HG03108 (cell line): ENCODE measurements around the gene ADAM12.

ENCODE experiments used
- ATAC-seq: cut with Tn5 transposase; IDR thresholded peaks from one replicate; pipeline ENCODE4 v1.9.1; 2021; ENCODE audit warnings: moderate library complexity; ENCODE audit not compliant: unreplicated experiment

ADAM12 gene

DNA sequence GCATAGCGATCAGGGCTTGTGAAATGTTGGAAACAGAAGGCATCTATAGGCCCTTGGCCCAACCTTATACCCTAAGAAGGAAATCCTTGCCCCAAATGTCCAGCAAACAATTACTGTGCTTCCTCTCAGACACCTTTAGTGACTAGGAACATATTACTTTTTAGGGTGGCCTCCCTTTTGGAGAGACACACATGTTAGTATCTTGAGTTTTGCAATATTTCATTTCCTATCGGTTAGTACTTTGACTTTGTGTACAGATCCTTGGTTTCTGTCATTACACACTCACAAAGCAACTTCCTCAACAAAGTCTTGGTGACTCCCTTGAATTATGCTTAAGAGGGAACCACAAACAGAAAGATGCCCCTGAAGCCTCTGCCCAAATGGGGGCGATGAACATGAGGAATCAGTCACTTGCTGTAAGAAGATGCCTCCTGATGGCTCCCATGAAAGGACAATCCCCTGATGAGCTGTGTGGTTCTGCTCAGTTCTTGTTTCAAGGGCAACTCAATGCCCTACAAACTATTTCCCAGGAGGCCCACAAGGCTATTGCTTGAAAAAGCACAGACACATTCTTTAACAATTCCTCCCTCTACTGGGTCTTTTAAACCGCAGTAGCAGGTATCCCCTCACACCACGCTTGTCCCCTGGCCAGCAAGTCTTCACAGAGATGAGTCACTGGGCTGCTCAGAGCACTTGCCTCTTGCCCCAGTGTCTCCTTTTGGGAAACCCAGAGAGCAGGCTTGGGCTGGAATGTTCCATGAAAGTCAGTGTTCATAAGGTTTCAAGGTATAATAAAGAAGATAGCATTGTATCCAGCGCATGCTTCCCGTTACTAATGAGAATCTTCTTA, 295.7 kb downstream of the ADAM12 start:
- no peak for ATAC-seq

DNA sequence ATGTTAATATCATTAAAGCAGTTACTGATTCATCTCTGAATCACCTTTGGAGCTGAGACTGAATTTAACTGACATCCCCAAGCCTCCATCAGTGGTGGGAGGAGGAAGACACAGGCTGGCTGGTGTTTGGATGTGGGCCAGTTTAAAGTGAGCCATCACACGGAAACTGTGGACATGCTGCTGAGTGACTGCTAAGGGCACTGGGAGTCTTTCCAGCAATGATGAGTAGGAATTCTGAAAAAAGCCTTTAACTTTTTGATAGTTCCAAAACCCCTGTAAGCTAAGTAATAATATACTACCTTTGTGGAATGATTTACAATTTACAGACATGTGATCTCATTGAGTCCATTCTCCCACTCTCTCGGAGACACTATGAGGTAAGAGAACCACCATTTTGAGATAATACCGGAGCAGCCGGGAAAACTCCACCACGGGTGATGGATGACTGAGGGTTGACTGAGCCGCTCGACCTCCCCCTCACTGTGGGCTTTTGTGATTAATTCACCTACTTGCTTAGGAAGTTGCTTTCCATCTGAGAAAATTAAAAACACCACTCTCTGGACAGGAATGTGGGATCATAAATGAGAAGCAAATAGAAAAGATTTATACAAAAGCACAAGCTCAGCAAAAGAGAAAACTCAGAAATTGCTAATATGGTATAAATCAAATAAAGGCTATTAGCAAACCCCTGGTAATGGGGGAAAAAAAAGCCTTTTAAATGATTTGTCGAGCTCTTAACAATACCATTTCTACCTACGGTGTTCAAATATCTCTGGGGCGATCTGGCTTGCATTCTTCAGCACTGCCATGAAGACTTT, 297.2 kb downstream of the ADAM12 start:
- ATAC-seq = no peak

GRCh38 chr10:126090443-126090842, 297.8 kb downstream of the ADAM12 start:
- no peak for ATAC-seq

GRCh38 chr10:126087796-126088505, 300.3 kb downstream of the ADAM12 start:
- ATAC-seq = no peak

GRCh38 chr10:126087153-126087680, 301.1 kb downstream of the ADAM12 start:
- ATAC-seq = no peak

DNA sequence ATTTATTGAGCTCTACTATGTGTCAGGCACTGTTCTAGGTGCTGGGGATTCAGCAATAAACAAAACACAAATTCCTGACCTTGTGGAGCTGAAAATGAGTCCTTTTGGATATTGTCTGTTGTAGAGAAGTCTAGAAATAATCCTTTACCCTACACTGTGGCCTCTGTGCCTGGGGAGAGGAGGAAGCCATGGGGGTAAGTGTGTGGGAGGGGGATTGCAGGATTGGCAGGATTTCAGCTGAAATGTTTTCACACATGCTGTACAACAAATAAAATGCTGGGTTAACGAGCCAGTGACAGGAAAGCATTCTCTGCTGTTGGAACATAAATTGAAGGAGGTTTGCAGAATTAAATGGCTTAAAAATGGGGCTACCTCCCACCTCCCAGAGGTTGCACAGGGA, 302.5 kb downstream of the ADAM12 start:
- no peak for ATAC-seq

DNA sequence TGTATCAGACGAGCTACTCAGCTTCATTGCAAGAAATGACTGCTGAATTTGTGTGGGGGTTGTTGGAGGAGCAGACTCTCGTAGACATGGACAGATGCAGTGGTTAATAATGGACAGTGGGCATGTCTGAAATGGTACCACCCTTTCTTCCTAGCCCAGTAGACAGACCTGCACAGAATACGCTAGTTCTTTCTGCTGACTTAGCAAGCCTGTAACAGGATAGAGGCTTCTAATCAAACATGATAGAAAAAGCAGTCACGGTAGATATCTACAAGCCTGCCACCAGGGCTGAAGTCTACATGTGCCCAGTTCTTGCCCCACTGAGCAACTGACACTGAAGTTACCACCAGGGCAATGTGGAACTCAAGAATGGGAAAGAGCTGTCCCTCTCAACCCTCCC, 303.9 kb downstream of the ADAM12 start:
- no peak for ATAC-seq

- no peak for ATAC-seq
These were observed 305.3 kb downstream of the ADAM12 start for GRCh38 chr10:126083009-126083408.

GRCh38 chr10:126081841-126082466, 306.3 kb downstream of the ADAM12 start:
- ATAC-seq = no peak

DNA sequence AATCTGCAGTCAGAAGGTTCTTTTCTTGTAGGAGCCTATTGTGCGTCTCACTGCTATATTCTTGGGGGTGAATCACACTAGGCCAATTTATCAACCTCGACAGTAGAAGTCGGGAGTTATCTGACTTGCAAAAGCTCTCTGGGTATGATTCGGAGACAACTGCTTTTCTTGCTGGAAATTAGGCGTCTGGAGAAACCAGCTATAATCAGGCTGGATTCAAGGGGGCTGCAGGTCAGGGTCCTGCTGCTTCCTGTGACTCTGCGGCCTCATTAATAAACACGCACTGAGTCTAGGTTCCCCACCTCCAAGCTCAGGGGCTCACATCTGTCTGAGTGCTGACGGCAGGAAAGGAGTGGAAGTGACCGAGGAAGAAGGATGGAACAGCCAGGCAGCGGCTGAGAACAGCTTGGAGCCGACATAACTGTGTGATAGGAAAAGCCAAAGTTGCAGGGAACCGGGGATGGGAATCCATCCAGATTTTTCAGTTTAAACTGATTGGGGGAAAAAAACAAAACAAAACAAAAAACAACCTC, 307.3 kb downstream of the ADAM12 start:
- no peak for ATAC-seq

GRCh38 chr10:126080291-126080825, 307.9 kb downstream of the ADAM12 start:
- ATAC-seq = no peak

DNA sequence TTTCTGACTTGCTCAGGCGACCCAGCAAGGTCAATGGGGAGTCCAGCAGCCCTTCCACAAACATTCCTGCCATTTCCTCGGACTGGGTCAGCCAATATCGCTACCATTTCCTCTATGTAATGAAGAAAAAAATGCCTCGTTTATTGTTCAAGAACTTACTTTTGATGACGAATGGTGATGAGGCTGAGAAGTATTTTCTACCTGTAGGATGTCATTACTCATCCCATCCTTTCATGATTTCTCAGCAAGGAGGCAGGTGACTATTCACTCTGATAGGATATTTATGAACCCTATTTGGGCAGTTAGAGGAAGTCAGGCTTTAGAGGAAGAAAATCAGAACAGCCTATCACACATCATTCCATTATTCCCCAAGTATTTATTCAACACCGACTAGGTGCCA, 313.3 kb downstream of the ADAM12 start:
- ATAC-seq = no peak

GRCh38 chr10:126074291-126074690, 314.0 kb downstream of the ADAM12 start:
- ATAC-seq = no peak

DNA sequence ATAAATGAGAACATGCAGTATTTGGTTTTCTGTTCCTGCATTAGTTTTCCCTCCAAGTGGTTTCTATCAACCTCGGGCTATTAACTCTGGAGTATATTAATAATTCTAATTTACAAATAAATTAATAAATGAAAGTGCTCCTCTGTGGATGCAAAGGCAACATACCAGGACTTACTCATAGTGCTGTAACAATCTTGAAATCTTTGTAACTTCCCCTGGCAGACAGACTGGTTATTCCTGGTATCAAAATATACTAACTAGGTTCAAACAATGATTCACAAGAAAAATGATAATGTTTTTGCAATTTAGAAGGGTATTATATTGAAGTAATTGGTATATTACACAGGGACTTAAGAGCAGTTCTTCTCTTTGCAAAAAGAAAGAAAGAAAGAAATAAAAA, 314.7 kb downstream of the ADAM12 start:
- no peak for ATAC-seq

DNA sequence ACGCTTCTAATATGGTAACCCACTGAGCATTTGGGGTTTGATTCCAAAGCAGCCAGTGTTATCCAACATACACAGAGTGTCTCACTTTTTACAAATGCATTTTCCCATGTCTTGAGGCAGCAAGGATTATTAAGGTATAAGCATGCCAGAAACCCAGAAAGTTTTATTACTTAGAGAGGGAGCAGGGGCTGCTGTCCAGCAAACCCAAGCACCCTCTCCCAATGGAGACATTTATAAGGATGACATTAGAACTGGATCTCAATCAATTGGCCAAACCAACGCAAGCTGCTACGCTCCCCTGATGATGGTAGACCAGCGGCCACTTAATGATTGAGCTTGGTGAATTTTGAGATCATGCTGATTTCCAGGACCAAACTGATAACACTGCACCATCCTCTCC, 315.7 kb downstream of the ADAM12 start:
- ATAC-seq = no peak

- no peak for ATAC-seq
These were observed 317.6 kb downstream of the ADAM12 start for GRCh38 chr10:126070476-126071215.

DNA sequence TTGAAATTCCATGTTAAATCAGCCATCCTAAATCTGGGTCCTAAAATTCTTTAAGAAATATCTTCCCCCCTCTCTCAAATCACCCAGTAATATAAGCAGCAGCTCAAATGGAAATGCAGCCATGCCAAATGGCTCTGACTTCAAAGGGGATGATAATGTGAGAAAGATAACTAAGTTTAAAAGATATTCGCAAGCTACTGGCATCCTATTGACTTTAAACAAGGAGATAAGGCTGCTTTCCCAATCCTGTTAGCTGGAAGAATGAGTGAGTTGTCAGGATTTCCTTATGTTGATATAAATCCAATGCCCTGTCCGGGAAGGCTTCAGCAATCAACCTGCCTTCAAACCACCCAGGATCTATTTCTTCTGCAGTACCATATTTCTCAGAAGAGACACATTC, 320.0 kb downstream of the ADAM12 start:
- no peak for ATAC-seq

- no peak for ATAC-seq
These were observed 321.8 kb downstream of the ADAM12 start for GRCh38 chr10:126066456-126066855.

DNA sequence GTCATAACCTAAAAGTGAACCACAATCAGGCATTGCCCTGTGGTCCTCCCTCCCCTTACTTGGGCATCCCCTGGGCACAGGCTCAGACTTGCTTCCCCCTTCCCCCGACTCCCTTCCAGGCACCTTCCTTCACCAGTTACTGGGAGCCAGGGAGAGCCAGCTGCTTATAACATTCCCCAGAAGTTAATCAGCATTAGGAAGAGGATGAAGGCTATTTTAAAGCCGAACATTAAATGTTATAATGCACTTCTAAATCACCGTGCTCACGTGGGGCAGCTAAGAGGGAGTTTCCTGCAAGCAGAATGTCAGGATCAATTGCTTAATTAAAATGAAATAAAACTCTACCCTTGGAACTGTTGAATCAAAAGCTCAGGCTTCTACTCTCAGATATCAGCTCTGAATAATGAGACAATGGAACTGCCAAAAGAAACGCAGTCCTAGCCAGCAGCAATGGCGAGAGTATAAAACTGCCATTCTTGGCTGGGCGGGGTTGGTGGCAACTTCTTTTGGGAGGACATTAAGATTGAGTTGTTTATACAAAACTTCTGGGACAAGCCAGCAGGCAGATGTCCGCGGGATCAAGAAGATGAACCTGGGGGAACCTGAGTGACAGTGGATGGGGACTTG, 322.4 kb downstream of the ADAM12 start:
- no peak for ATAC-seq
